Type B pancreatic cell (in vitro differentiated cells): ENCODE measurements around the gene PGRMC2. TPM values are rescaled to one million over a fixed set of nuclear protein-coding genes. Genes with fewer than 3 reads are reported as not detected.
A peak's percentile ranks its signal among the peaks of the same experiment; 100 is the strongest.
"Not testable (repeated sequence)": the region's sequence is repeated elsewhere in the genome, so short reads cannot be mapped to it uniquely, and the experiment has no call there.

Source experiments
- DNase-seq: peaks from one replicate; pipeline ENCODE4 v3.0.0; 2021; ENCODE audit warnings: mixed read lengths; ENCODE audit not compliant: unreplicated experiment; ENCODE audit errors: extremely low spot score
- H3K27ac Mint-ChIP-seq: 2 replicates; pipeline ENCODE4 v1.8.0; 2021; ENCODE audit warnings: mild to moderate bottlenecking, mixed read lengths
- H3K27me3 Mint-ChIP-seq: 2 replicates; pipeline ENCODE4 v1.8.0; 2021; ENCODE audit warnings: mixed read lengths
- H3K36me3 Mint-ChIP-seq: 2 replicates; pipeline ENCODE4 v1.8.0; 2021; ENCODE audit warnings: mixed read lengths
- H3K4me1 Mint-ChIP-seq: one replicate; pipeline ENCODE4 v1.8.0; 2021; ENCODE audit warnings: mixed read lengths; ENCODE audit not compliant: unreplicated experiment
- H3K4me3 Mint-ChIP-seq: 2 replicates; pipeline ENCODE4 v1.8.0; 2021; ENCODE audit warnings: mild to moderate bottlenecking, mixed read lengths
- H3K9me3 Mint-ChIP-seq: 2 replicates; pipeline ENCODE4 v1.8.0; 2021; ENCODE audit warnings: mixed read lengths
- total RNA-seq: library from RNA; stranded (reverse); gene quantifications from 2 replicates; pipeline ENCODE4 v1.2.1, GENCODE V29; 2021; ENCODE audit warnings: low replicate concordance
- TF ChIP-seq, protein P1 (sequence below): fragments of 200-600 bp; sonication (generic); conservative IDR thresholded peaks from 2 replicates; pipeline ENCODE4 v1.5.0; 2021; ENCODE audit warnings: antibody characterized with exemption, mild to moderate bottlenecking

Gene PGRMC2
- total RNA-seq, 1 donor from 2014 or later = 78.1 TPM

DNA sequence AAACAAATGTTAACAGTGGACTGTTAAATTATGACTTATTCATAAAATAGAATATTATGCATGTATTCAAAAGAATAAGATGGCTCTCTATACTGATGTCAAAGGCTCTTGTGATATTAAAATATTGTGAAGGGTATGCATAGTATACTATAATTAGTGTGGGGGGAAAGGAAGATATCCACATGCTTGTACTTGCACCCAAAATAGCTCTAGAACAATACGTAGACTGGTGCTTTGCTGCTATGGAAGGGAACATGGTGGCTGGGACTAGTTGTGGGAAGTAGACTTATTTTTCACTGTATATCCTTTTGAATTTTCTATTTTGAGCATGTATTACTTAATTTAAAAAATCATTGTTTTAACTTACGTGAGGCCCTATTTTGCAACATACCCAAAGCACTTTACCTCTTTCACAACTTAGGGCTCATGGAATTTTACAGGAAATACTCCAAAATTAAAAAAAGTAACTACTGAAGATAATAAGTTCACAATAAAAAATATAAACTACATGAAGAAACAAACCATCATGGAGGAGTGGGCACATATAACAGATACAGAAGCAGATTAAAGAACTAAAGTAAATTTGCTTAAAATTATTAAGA is 7.9 kb downstream of the PGRMC2 start:
- Mint-ChIP-seq H3K27me3 (no peaks in the 10 kb centered on the region), H3K4me1 (no peaks in the 10 kb centered on the region), H3K9me3 (no peaks in the 10 kb centered on the region), H3K36me3 (peaks cover 36% of the 10 kb centered on the region), H3K4me3 (no peak overlapping the region), H3K27ac (no peak overlapping the region)
- TF ChIP-seq, protein P1, sequence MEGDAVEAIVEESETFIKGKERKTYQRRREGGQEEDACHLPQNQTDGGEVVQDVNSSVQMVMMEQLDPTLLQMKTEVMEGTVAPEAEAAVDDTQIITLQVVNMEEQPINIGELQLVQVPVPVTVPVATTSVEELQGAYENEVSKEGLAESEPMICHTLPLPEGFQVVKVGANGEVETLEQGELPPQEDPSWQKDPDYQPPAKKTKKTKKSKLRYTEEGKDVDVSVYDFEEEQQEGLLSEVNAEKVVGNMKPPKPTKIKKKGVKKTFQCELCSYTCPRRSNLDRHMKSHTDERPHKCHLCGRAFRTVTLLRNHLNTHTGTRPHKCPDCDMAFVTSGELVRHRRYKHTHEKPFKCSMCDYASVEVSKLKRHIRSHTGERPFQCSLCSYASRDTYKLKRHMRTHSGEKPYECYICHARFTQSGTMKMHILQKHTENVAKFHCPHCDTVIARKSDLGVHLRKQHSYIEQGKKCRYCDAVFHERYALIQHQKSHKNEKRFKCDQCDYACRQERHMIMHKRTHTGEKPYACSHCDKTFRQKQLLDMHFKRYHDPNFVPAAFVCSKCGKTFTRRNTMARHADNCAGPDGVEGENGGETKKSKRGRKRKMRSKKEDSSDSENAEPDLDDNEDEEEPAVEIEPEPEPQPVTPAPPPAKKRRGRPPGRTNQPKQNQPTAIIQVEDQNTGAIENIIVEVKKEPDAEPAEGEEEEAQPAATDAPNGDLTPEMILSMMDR = no peak
- no peak for DNase-seq

- Mint-ChIP-seq H3K4me1 (no peaks in the 10 kb centered on the region), H3K4me3 (no peak overlapping the region), H3K27ac (no peak overlapping the region), H3K27me3 (no peaks in the 10 kb centered on the region), H3K9me3 (no peaks in the 10 kb centered on the region), H3K36me3 (peaks cover 35% of the 10 kb centered on the region)
- TF ChIP-seq, protein P1 = no peak
- no peak for DNase-seq
Measured at GRCh38 chr4:128277856-128278255, 9.8 kb downstream of the PGRMC2 start.

DNA sequence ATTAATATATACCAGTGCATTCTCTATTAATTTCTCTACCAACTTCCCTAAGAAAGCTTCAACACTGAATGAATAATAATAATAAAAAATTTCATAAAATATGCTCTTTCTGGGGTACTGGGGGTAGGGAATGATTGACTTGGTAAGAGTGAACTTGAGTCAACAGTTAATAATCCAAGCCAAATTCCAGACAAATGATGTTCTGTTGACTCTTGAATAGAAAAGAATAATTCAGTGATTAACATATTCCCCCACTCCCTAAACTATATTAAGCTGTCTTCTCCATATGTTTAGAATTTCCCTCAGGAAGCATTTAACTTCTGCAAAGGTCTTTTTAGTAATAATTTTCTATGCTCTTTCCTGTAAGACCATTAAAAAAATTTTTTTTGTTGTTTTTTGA is 12.3 kb downstream of the PGRMC2 start:
- Mint-ChIP-seq H3K27ac (no peak overlapping the region), H3K4me3 (no peak overlapping the region), H3K36me3 (peaks cover 33% of the 10 kb centered on the region), H3K4me1 (no peaks in the 10 kb centered on the region), H3K9me3 (no peaks in the 10 kb centered on the region), H3K27me3 (no peaks in the 10 kb centered on the region)
- DNase-seq = no peak
- TF ChIP-seq, protein P1 = no peak

DNA sequence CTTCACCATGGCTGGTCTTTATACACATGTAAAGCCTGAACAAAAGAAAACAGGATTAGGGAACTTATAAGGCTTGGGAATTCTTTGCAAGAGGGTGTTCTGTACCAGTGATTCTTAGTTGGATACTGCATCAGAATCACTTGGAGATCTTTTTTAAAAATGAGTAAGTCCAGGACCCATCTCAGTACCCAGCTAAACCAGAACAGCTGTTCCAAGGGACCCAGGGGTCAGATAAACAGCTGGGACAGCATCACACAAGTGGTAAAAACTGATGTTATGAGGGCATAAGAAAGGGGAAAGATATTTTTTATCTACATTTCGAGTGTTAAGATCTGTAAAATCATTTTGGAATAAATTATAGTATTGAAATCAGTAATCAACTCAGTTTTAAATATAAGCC is 16.1 kb downstream of the PGRMC2 start:
- Mint-ChIP-seq H3K27me3 (no peaks in the 10 kb centered on the region), H3K9me3 (no peaks in the 10 kb centered on the region), H3K27ac (no peak overlapping the region), H3K4me3 (no peak overlapping the region), H3K36me3 (peaks cover 21% of the 10 kb centered on the region), H3K4me1 (no peaks in the 10 kb centered on the region)
- no peak for DNase-seq
- TF ChIP-seq, protein P1 = no peak

GRCh38 chr4:128268970-128269369 is 18.6 kb downstream of the PGRMC2 start:
- H3K9me3 Mint-ChIP-seq = peaks cover 4% of the 10 kb centered on the region
- no peak for DNase-seq
- H3K27me3 Mint-ChIP-seq = no peaks in the 10 kb centered on the region
- no peaks in the 10 kb centered on the region for H3K4me1 Mint-ChIP-seq
- H3K4me3 Mint-ChIP-seq = no peak overlapping the region
- peaks cover 16% of the 10 kb centered on the region for H3K36me3 Mint-ChIP-seq
- TF ChIP-seq, protein P1 = no peak
- no peak overlapping the region for H3K27ac Mint-ChIP-seq

DNA sequence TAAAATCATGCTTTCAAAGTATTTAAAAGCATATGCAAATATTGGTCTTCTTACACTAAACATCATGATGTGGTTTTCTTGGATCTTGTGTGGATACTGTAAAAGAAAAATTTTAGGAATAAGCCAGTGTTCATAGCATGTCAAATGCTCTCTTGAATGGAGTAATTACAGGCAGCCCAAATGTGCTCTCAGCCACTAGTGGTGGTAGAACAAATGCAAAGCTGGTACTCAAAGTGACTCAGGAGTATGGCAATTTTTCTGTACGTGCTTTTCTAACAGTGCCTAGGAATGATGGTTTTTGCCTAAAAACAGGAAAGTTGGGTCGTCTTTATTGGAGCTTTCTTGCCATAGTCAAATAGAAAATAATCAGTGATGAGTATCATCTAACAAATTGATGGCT is 19.9 kb downstream of the PGRMC2 start:
- no peak overlapping the region for H3K4me3 Mint-ChIP-seq
- no peaks in the 10 kb centered on the region for H3K4me1 Mint-ChIP-seq
- no peak for DNase-seq
- no peaks in the 10 kb centered on the region for H3K27me3 Mint-ChIP-seq
- H3K36me3 Mint-ChIP-seq = peaks cover 10% of the 10 kb centered on the region
- TF ChIP-seq, protein P1 = no peak
- no peak overlapping the region for H3K27ac Mint-ChIP-seq
- peaks cover 4% of the 10 kb centered on the region for H3K9me3 Mint-ChIP-seq

DNA sequence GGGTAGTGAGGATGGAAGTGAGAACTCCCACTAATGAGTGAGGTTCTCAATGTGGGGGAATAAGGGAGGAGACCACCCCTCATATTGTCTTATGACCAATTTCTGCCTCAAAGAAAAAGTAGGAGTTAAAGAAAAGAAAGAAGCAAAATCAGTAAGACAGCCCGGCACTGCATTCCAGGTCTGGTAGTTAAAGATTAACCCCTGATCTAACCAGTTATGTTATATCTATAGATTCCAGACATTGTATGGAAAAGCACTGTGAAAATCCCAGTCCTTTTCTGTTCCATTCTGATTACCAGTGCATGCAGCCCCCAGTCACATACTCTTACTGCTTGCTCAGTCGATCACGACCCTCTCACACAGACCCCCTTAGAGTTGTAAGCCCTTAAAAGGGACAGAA is 20.4 kb downstream of the PGRMC2 start:
- H3K4me1 Mint-ChIP-seq, DNase-seq, H3K27ac Mint-ChIP-seq, H3K27me3 Mint-ChIP-seq, H3K36me3 Mint-ChIP-seq, H3K9me3 Mint-ChIP-seq: not testable (repeated sequence)
- H3K4me3 Mint-ChIP-seq = peak overlapping the region; percentile 35

GRCh38 chr4:128265550-128265949 is 22.1 kb downstream of the PGRMC2 start:
- not testable (repeated sequence) for H3K27me3 Mint-ChIP-seq, H3K4me3 Mint-ChIP-seq, DNase-seq, H3K36me3 Mint-ChIP-seq, H3K4me1 Mint-ChIP-seq, H3K9me3 Mint-ChIP-seq, H3K27ac Mint-ChIP-seq
